Measurements from ENCODE around the gene CCDC195.

Gene CCDC195, protein sequence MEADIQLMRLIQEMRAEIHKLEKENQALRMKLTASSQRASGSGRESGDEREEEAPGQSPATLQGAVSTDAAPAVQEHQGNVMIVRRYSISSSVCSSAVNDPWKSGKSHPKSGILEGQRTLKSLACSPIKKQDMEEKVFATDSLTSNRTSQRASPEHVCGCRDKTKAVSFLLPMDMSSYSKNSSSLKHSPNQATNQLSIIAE

DNA sequence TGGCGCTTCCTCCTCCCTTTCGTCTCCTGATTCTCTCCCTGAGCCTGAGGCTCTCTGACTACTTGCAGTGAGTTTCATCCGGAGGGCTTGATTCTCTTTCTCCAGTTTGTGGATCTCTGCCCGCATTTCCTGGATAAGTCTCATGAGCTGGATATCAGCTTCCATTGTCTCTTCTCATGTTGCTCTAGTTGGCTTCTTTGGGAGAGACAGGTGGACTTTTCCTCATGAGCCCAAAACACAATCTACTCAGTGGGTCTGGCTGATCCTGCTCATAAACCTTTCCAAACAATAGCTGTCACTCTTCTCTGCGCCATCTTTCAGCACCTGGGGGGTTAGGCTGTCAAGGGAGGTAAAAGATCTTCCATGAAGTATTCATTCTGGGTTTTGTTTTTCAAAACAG is at the start of gene CCDC195:
Gene CCDC195 (minus strand): TSS at position 165 of the 400 bp plus-strand sequence. CDS start 0 bp downstream, at position 165.
- DNase-seq (ENCODE audit: low read depth in 2 of 2): no peak
- TF ChIP-seq, protein P1, sequence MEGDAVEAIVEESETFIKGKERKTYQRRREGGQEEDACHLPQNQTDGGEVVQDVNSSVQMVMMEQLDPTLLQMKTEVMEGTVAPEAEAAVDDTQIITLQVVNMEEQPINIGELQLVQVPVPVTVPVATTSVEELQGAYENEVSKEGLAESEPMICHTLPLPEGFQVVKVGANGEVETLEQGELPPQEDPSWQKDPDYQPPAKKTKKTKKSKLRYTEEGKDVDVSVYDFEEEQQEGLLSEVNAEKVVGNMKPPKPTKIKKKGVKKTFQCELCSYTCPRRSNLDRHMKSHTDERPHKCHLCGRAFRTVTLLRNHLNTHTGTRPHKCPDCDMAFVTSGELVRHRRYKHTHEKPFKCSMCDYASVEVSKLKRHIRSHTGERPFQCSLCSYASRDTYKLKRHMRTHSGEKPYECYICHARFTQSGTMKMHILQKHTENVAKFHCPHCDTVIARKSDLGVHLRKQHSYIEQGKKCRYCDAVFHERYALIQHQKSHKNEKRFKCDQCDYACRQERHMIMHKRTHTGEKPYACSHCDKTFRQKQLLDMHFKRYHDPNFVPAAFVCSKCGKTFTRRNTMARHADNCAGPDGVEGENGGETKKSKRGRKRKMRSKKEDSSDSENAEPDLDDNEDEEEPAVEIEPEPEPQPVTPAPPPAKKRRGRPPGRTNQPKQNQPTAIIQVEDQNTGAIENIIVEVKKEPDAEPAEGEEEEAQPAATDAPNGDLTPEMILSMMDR (IDR thresholded peaks at IDR 0.05; ENCODE audit: low read depth, low read length): no peak
- H3K4me3 ChIP-seq (replicated peaks in 1 of 2; ENCODE audit: low read depth in 2 of 2, low read length in 2 of 2): no peak within 1 kb of the TSS

DNA sequence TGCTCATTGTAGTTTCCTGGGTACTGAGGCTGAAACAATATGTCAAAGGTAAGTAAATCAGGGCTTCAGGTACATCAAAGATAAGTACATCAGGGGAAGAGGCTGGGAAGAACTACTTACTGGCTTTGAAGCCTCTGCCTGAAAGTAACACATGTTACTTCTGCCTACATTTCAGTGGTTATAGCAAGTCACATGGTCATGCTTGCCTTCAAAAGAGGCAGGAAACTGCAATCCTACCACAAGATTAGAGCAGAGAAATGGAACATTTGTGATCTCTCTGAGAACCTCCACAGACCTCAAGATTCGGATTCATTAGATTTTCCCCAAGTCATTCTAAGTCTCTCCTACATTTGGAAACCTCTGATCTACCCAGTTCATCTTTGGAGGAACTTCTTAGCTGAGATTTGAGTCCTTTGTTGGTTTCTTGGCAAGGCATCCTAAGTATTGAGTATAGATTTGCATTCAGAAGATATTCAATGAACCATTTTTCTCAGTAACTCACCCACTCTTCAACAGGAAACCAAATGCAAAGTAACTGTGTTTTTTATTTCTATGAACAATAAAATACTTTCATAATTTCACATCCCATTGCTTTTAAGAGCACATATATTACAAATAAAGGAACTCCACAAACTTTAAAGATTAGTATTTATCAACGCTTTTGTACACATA is 48.5 kb upstream of the CCDC195 start:
- no peak for DNase-seq (ENCODE audit: low read depth in 2 of 2)
- no peak overlapping the region for H3K4me3 ChIP-seq (replicated peaks in 1 of 2; ENCODE audit: low read depth in 2 of 2, low read length in 2 of 2)
- TF ChIP-seq, protein P1 (IDR thresholded peaks at IDR 0.05; ENCODE audit: low read depth, low read length): no peak

DNA sequence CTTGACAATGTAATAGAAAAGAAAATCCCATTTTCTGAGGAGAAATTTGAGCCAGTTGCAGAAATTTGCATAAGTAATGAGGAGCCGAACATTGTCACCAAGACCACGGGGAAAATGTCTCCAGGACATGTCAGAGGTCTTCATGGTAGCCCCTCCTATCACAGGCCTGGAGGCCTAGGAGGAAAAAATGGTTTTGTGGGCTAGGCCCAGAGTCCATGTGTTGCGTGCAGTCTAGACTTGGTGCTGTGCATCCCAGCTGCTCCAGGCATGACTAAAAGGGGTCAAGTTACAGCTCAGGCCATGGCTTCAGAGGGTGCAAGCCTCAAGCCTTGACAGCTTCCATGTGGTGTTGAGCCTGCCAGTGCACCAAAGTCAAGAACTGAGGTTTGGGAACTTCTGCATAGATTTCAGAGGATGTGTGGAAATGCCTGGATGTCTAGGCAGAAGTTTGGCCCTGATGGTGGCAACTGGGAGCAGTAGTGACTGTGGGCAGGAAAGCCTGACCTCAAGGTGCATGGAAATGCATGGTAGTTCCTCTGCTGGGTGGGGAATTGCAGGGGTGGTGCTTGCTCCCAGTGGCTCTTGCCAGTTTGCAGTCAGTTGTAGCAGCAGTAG is 41.9 kb upstream of the CCDC195 start:
- H3K4me3 ChIP-seq (replicated peaks in 1 of 2; ENCODE audit: low read depth in 2 of 2, low read length in 2 of 2): no peak overlapping the region
- TF ChIP-seq, protein P1 (IDR thresholded peaks at IDR 0.05; ENCODE audit: low read depth, low read length): no peak
- DNase-seq (ENCODE audit: low read depth in 2 of 2): no peak

DNA sequence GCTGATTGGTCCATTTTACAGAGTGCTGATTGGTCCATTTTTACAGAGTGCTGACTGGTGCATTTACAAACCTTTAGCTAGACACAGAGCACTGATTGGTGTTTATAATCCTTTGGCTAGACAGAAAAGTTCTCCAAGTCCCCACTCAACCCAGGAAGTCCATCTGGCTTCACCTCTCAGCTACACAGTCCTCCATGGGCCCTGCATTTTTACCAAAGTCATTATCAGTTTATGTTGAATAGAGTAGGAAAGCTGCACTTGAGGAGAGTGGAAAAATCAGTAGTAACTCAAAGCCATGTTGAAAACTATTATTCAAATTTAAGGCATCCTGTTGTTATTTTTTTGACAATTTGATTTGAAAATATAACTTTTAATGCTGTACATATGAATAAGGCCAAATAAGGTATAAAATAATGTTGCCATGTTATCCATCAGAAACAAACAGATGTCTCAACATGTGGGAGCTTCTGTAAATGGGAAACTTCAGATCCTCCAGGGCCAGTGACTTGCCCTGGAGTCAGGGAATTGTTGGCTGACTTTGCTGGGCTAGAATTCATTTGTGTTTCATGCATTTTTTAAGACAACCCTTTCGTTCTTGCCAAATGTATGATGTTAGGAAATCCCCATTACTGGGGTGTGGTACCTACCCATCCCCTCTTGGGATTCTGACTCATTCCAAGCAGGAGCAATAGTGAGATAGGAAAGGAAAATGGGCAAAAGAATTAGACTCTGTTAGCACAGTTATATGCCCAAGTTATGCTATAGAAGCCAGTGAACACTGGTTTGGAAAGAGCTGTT is 37.8 kb upstream of the CCDC195 start:
- TF ChIP-seq, protein P1 (IDR thresholded peaks at IDR 0.05; ENCODE audit: low read depth, low read length): no peak
- no peak overlapping the region for H3K4me3 ChIP-seq (replicated peaks in 1 of 2; ENCODE audit: low read depth in 2 of 2, low read length in 2 of 2)
- peak; percentile 92 to 95 for DNase-seq (ENCODE audit: low read depth in 2 of 2)

DNA sequence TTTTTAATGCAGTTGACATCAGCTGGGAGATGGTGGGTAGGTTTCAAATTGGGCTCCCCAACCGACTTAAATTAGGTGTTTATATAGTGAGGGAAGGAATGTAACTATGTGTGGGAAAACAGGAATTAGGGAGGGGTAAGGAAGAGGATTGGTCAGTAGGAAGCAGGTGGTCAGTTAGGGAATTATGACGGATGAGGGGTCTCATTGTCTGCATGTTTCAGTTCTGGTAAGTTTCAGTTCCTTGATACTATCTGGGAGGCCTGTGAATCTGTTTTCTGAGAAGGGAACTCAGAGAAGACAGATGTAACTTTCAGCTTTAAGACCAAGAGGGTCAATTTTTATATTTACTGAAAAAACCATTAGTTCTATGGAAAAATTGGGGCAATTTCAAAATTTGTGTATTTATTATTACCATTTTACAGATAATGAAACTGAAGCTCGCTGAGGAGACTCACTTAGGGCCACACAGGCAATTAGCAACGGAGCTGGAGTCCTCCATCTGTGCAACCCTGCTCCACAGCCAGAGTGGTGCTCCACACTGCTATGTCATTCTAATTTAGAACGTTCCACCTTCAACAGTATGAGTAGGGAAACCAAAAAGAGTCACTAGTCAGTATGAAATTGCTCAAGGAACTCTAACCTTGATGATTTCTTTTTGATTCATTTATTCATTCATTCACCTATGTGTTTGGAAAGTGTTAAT is 36.0 kb upstream of the CCDC195 start:
- TF ChIP-seq, protein P1 (IDR thresholded peaks at IDR 0.05; ENCODE audit: low read depth, low read length): no peak
- no peak for DNase-seq (ENCODE audit: low read depth in 2 of 2)
- no peak overlapping the region for H3K4me3 ChIP-seq (replicated peaks in 1 of 2; ENCODE audit: low read depth in 2 of 2, low read length in 2 of 2)

DNA sequence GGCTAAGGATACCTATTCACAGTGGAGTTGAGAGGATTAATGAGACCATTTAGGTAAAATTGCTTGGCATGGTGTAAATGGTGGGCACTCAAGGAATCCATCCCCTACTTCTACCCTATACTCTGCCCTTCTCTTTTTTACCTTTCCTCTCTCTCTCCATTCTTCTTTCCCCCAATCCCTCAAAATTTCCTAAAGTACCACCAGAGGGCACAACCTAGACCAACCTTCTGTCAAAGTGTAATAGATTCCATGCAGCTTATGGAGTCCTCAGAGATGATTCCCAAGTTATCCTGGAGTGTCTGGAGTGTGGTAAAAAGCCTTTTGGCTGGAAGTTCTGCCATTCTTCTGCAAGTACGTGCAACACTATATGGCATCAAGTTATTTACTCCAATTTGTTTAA is 33.0 kb upstream of the CCDC195 start:
- TF ChIP-seq, protein P1 (IDR thresholded peaks at IDR 0.05; ENCODE audit: low read depth, low read length): peak; percentile 21
- H3K4me3 ChIP-seq (replicated peaks in 1 of 2; ENCODE audit: low read depth in 2 of 2, low read length in 2 of 2): no peak overlapping the region
- DNase-seq (ENCODE audit: low read depth in 2 of 2): peak in 1 of 2 donors; percentile 34

All from cardiac fibroblast (primary cell).